Mesendoderm (in vitro differentiated cells): ENCODE measurements around the gene OSBPL1A.
A peak's percentile ranks its signal among the peaks of the same experiment; 100 is the strongest.

Experiments used
- DNase-seq: peaks from one replicate; pipeline ENCODE4 v3.0.0; 2013
- H2AK5ac ChIP-seq: 2 replicates; pipeline ENCODE4 v1.6.1; 2013; ENCODE audit warnings: low read length, inconsistent platforms
- H2BK120ac ChIP-seq: 2 replicates; pipeline ENCODE4 v1.6.1; 2013; ENCODE audit warnings: low read depth, mild to moderate bottlenecking, low read length, moderate library complexity, mixed read lengths
- H2BK15ac ChIP-seq: replicated peaks from 2 replicates; pipeline ENCODE4 v1.6.1; 2013; ENCODE audit warnings: low read depth, mild to moderate bottlenecking, moderate library complexity
- H2BK5ac ChIP-seq: 2 replicates; pipeline ENCODE4 v1.6.1; 2013; ENCODE audit warnings: low read length, inconsistent platforms
- H3K18ac ChIP-seq: 2 replicates; pipeline ENCODE4 v1.6.1; 2013; ENCODE audit warnings: mild to moderate bottlenecking, low read length, mixed read lengths
- H3K23ac ChIP-seq: one replicate; pipeline ENCODE4 v1.6.1; 2013; ENCODE audit warnings: low read length
- H3K27ac ChIP-seq: 2 replicates; pipeline ENCODE4 v1.5.1; 2013; ENCODE audit warnings: low read depth, mild to moderate bottlenecking, inconsistent platforms, low read length, moderate library complexity
- H3K27me3 ChIP-seq: 2 replicates; pipeline ENCODE4 v1.6.1; 2013; ENCODE audit warnings: low read length, control low read depth, mild to moderate bottlenecking, inconsistent platforms; ENCODE audit not compliant: insufficient read depth, poor library complexity
- H3K36me3 ChIP-seq: 2 replicates; pipeline ENCODE4 v1.6.1; 2013; ENCODE audit warnings: low read length, inconsistent platforms; ENCODE audit not compliant: control insufficient read depth, insufficient read depth
- H3K4ac ChIP-seq: one replicate; pipeline ENCODE4 v1.6.1; 2013; ENCODE audit warnings: low read depth, mild to moderate bottlenecking, low read length, moderate library complexity
- H3K4me1 ChIP-seq: 2 replicates; pipeline ENCODE4 v1.6.1; 2013; ENCODE audit warnings: low read depth, low read length, inconsistent platforms; ENCODE audit not compliant: control insufficient read depth
- H3K4me2 ChIP-seq: 2 replicates; pipeline ENCODE4 v1.6.1; 2013; ENCODE audit warnings: low read length
- H3K4me3 ChIP-seq: 2 replicates; pipeline ENCODE4 v1.5.1; 2013; ENCODE audit warnings: mild to moderate bottlenecking, low read length
- H3K56ac ChIP-seq: one replicate; pipeline ENCODE4 v1.6.1; 2013; ENCODE audit warnings: low read length
- H3K79me1 ChIP-seq: 2 replicates; pipeline ENCODE4 v1.6.1; 2013; ENCODE audit warnings: low read length, inconsistent platforms
- H3K79me2 ChIP-seq: 2 replicates; pipeline ENCODE4 v1.6.1; 2013; ENCODE audit warnings: mild to moderate bottlenecking, low read length; ENCODE audit not compliant: control insufficient read depth, insufficient read depth
- H3K9ac ChIP-seq: 2 replicates; pipeline ENCODE4 v1.6.1; 2013; ENCODE audit warnings: low read length, inconsistent platforms
- H4K5ac ChIP-seq: one replicate; pipeline ENCODE4 v1.6.1; 2013; ENCODE audit warnings: low read length
- H4K8ac ChIP-seq: one replicate; pipeline ENCODE4 v1.6.1; 2013; ENCODE audit warnings: low read depth, mild to moderate bottlenecking, control low read depth, low read length, moderate library complexity
- WGBS: extraction: QIAGEN DNeasy Blood & Tissue Kit; methylation state at CpG from one replicate; pipeline ENCODE4 v1.1.7; 2013; ENCODE audit warnings: low lambda C conversion rate, missing lambda C conversion rate; ENCODE audit not compliant: insufficient coverage; ENCODE audit errors: extremely low coverage; 5-methylcytosine and 5-hydroxymethylcytosine counted together

Gene OSBPL1A

DNA sequence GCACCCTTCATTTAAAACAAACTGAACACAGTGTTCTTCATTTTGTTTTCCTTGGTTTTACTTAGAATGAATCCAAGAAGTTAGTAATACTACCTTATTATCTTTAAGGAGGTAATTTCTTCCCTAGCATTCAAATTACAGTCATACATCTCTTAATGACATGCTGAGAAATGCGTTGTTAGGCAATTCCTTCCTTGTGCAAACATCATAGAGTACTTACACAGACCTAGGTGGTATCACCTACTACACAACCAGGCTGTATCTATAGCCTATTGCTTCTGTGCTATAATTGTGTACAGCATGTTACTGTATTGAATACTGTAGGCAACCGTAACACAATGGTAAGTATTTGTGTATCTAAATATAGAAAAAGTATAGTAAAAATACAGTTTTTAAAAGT lies 267.1 kb downstream of the OSBPL1A start:
- H3K79me2 ChIP-seq, result no peaks in the 10 kb centered on the region
- H3K18ac ChIP-seq, result no peak overlapping the region
- no peak overlapping the region for H3K27ac ChIP-seq
- no peak for DNase-seq
- no peaks in the 10 kb centered on the region for H3K36me3 ChIP-seq
- no peak overlapping the region for H2AK5ac ChIP-seq
- no peak overlapping the region for H2BK15ac ChIP-seq
- H3K4ac ChIP-seq, result no peak overlapping the region
- H3K4me2 ChIP-seq, result no peak overlapping the region
- no CpG with 5 or more reads among the region's 2 CpGs for WGBS
- H3K27me3 ChIP-seq, result no peaks in the 10 kb centered on the region
- no peak overlapping the region for H3K9ac ChIP-seq
- no peaks in the 10 kb centered on the region for H3K4me1 ChIP-seq
- H4K8ac ChIP-seq, result no peak overlapping the region
- H3K56ac ChIP-seq, result no peak overlapping the region
- H3K79me1 ChIP-seq, result no peaks in the 10 kb centered on the region
- H2BK120ac ChIP-seq, result no peak overlapping the region
- no peak overlapping the region for H2BK5ac ChIP-seq
- H3K23ac ChIP-seq, result no peak overlapping the region
- H4K5ac ChIP-seq, result no peak overlapping the region
- H3K4me3 ChIP-seq, result no peak overlapping the region

DNA sequence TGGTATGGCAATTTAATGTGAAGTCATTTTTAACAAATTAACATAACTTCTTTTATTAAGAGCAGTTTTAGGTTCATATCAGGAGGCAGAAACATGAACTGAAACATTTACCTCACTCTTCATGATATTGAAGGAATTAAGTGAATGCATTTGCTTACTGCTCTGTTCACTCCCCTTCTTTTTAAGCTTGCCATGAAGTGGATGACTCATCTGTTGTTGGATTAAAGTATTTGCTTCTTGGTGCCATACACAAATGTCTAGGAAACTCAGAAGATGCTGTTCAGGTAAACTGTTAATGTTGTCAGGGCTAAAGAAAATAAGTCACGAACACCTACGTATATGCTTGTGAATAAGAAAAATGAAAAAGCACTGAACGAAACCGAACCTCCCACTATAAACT lies 268.9 kb downstream of the OSBPL1A start:
- no CpG with 5 or more reads among the region's 4 CpGs for WGBS
- Histone ChIP-seq H3K4me1 (no peaks in the 10 kb centered on the region), H3K4me3 (no peak overlapping the region), H3K79me2 (no peaks in the 10 kb centered on the region), H3K56ac (no peak overlapping the region), H2BK5ac (no peak overlapping the region), H3K18ac (no peak overlapping the region), H3K4me2 (no peak overlapping the region), H3K36me3 (no peaks in the 10 kb centered on the region), H3K23ac (no peak overlapping the region), H3K27me3 (no peaks in the 10 kb centered on the region), H3K4ac (no peak overlapping the region), H3K9ac (no peak overlapping the region), H2BK120ac (no peak overlapping the region), H2AK5ac (no peak overlapping the region), H4K5ac (no peak overlapping the region), H3K27ac (no peak overlapping the region), H3K79me1 (no peaks in the 10 kb centered on the region), H2BK15ac (no peak overlapping the region), H4K8ac (no peak overlapping the region)
- no peak for DNase-seq

DNA sequence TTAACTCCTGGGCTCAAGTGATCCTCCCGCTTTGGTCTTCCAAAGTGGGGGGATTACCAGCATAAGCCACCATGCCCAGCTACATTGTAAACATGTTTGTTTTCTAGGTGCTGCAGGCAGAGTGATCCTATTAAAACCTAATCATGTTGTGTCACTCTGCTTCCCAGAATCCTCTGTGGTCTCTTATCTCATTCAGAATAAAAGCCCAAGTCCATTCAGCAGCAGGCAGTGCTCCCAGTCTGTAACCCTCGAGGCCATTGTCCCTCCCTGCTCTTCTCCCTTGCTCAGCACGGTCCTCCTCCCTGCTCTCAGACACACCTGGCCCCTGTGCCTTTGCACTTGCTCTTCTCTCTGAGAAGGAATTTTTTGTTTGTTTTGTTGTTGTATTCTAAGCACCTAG lies 269.9 kb downstream of the OSBPL1A start:
- H4K5ac ChIP-seq, result no peak overlapping the region
- H3K4ac ChIP-seq, result no peak overlapping the region
- H3K36me3 ChIP-seq, result no peaks in the 10 kb centered on the region
- H3K79me1 ChIP-seq, result no peaks in the 10 kb centered on the region
- no peak overlapping the region for H3K23ac ChIP-seq
- H2BK15ac ChIP-seq, result no peak overlapping the region
- H2BK120ac ChIP-seq, result no peak overlapping the region
- H4K8ac ChIP-seq, result no peak overlapping the region
- H3K27ac ChIP-seq, result no peak overlapping the region
- DNase-seq, result peak; percentile 27
- H2AK5ac ChIP-seq, result no peak overlapping the region
- H3K18ac ChIP-seq, result no peak overlapping the region
- H3K9ac ChIP-seq, result no peak overlapping the region
- no peak overlapping the region for H2BK5ac ChIP-seq
- no peaks in the 10 kb centered on the region for H3K4me1 ChIP-seq
- no peaks in the 10 kb centered on the region for H3K79me2 ChIP-seq
- H3K56ac ChIP-seq, result no peak overlapping the region
- no peak overlapping the region for H3K4me3 ChIP-seq
- no peak overlapping the region for H3K4me2 ChIP-seq
- no CpG with 5 or more reads among the region's 3 CpGs for WGBS
- no peaks in the 10 kb centered on the region for H3K27me3 ChIP-seq

DNA sequence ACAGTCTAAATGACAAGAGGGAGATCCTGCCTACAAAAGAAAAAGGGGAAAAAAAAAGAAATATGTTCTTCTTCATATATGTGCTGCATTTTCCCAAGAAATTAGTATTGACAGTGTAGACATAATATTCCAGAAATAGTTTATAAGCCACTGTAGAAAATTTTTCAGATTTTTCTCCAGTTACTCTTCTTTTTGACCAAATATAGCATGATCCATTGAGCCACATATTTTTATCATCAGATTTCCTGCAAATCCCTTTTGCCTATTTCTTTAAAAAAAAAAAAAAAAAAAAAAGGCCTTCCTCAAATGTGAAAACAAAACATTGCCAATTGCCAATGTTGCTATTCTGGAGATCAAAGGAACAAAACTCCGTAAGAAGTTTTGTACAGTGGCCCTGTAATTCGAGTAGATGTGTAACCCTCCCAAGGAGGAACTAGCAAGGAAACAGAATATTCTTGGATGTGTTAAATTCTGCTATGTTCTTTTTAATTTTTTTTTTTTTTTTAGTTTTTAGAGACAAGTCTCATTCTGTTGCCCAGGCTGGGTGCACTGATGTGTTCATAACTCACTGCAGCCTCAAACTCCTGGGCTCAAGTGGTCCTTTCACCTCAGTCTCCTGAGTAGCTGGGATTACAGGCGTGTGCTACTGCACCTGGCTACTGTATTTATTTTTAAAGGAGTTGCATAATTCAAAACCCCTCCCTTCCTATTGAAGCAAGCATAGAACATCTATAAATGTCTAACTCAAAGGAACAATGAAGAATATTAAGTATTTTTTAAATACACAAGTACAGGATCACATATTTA lies 271.3 kb downstream of the OSBPL1A start:
- H3K18ac ChIP-seq, result no peak overlapping the region
- no peaks in the 10 kb centered on the region for H3K79me2 ChIP-seq
- no peaks in the 10 kb centered on the region for H3K79me1 ChIP-seq
- WGBS, result no CpG with 5 or more reads among the region's 3 CpGs
- no peak overlapping the region for H3K4ac ChIP-seq
- no peak overlapping the region for H2BK120ac ChIP-seq
- no peaks in the 10 kb centered on the region for H3K36me3 ChIP-seq
- H3K56ac ChIP-seq, result no peak overlapping the region
- H2AK5ac ChIP-seq, result no peak overlapping the region
- no peak overlapping the region for H3K4me2 ChIP-seq
- H2BK5ac ChIP-seq, result no peak overlapping the region
- H3K27me3 ChIP-seq, result no peaks in the 10 kb centered on the region
- no peak overlapping the region for H2BK15ac ChIP-seq
- no peak overlapping the region for H3K9ac ChIP-seq
- H3K27ac ChIP-seq, result no peak overlapping the region
- no peak overlapping the region for H4K8ac ChIP-seq
- no peak overlapping the region for H4K5ac ChIP-seq
- DNase-seq, result no peak
- no peaks in the 10 kb centered on the region for H3K4me1 ChIP-seq
- no peak overlapping the region for H3K23ac ChIP-seq
- no peak overlapping the region for H3K4me3 ChIP-seq

DNA sequence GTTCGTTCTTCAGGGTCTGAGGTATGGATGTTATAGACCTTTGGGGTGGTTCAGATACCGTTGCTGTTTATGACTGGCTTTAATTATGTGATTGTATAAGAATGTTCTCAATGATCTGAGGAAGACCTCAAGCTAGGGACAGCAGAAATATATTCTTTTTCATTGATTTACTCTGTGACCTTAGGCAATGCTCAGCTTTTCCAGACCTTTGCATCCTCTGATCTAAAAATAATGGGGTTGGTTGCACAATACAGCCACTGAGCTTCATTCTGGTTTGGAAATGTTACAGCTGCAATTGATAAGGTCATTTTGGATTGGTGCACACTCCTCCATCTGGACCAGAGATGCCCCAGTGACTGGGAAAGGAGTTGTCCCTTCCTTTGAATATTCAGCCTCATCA lies 276.0 kb downstream of the OSBPL1A start:
- no peak overlapping the region for H3K18ac ChIP-seq
- H3K4ac ChIP-seq, result no peak overlapping the region
- H3K27me3 ChIP-seq, result no peaks in the 10 kb centered on the region
- H3K79me2 ChIP-seq, result no peaks in the 10 kb centered on the region
- no CpG with 5 or more reads among the region's 2 CpGs for WGBS
- H4K5ac ChIP-seq, result no peak overlapping the region
- no peak overlapping the region for H3K4me3 ChIP-seq
- H3K36me3 ChIP-seq, result no peaks in the 10 kb centered on the region
- no peak overlapping the region for H4K8ac ChIP-seq
- H2BK15ac ChIP-seq, result no peak overlapping the region
- no peak overlapping the region for H3K27ac ChIP-seq
- no peak overlapping the region for H2BK5ac ChIP-seq
- DNase-seq, result no peak
- H3K23ac ChIP-seq, result no peak overlapping the region
- H2AK5ac ChIP-seq, result no peak overlapping the region
- no peaks in the 10 kb centered on the region for H3K79me1 ChIP-seq
- H3K56ac ChIP-seq, result no peak overlapping the region
- H3K4me2 ChIP-seq, result no peak overlapping the region
- H3K9ac ChIP-seq, result no peak overlapping the region
- H2BK120ac ChIP-seq, result no peak overlapping the region
- H3K4me1 ChIP-seq, result no peaks in the 10 kb centered on the region

DNA sequence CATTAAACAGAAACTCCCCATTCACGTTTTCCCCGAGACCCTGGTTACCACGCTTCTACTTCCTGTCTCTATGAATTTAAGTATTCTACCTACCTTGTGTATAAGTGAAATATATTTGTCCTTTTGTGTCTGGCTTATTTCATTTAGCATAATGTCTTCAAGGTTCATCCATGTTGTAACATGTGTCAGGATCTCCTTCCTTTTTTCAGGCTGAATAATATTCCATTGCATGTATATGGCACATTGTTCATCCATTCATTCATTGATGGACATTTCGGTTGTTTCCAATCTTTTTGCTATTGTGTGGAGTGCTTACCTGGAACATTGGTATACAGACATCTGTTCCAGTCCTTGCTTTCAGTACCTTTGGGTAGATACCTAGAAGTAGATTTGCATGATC lies 276.9 kb downstream of the OSBPL1A start:
- Histone ChIP-seq H2BK5ac (no peak overlapping the region), H3K4me2 (no peak overlapping the region), H3K23ac (no peak overlapping the region), H4K8ac (no peak overlapping the region), H3K79me2 (no peaks in the 10 kb centered on the region), H3K79me1 (no peaks in the 10 kb centered on the region), H3K18ac (no peak overlapping the region), H2BK120ac (no peak overlapping the region), H3K4me3 (no peak overlapping the region), H3K9ac (no peak overlapping the region), H3K27me3 (no peaks in the 10 kb centered on the region), H3K56ac (no peak overlapping the region), H2AK5ac (no peak overlapping the region), H4K5ac (no peak overlapping the region), H3K36me3 (no peaks in the 10 kb centered on the region), H3K27ac (no peak overlapping the region), H3K4ac (no peak overlapping the region), H3K4me1 (no peaks in the 10 kb centered on the region), H2BK15ac (no peak overlapping the region)
- WGBS, result no CpG with 5 or more reads among the region's 4 CpGs
- no peak for DNase-seq
